Left colon (tissue), 2 donors: Measurements from ENCODE around the gene CACNA1H. TPM values are rescaled to one million over a fixed set of nuclear protein-coding genes. Genes with fewer than 3 reads are reported as not detected.

ENCODE experiments used
- ATAC-seq: fragments of 200-7000 bp; cut with Tn5 transposase; one replicate; pipeline ENCODE4 v1.9.1; 2020; ENCODE audit warnings: mild to moderate bottlenecking, moderate library complexity
- DNase-seq, 2 donors: peaks; one replicate each; pipeline ENCODE4 v3.0.0-alpha.2; 2020
- intact Hi-C, 2 donors: fragments of 100-400 bp; cut with DNase I in 1 of 2; cut with micrococcal nuclease in 1 of 2; formaldehyde crosslinking; loops; one replicate each; pipeline versions ENCODE4 v1.11.2 to v1.14.0; 2022; cut with DNase I, micrococcal nuclease
- total RNA-seq, 2 donors: library from RNA; stranded (reverse); fragmentation: NEBNext Ultra II Directional; extraction: Animal tissue kit (Norgen Biotek cat#: 25700); gene quantifications; one replicate each; pipeline ENCODE4 v1.2.1, GENCODE V29; 2021
- donor health status: DM: no; HTN: no; CAD: no.
- donor health status: DM: yes; HTN: yes; CAD: no.

Gene CACNA1H
- total RNA-seq, 2 donors from 2014 or later: 3.8 to 15.6 TPM

- no peak for DNase-seq
- peak; percentile 40 for ATAC-seq
- intact Hi-C loops: no loop called here
Observed at GRCh38 chr16:1167276-1168107, 14.6 kb downstream of the CACNA1H start.

DNA sequence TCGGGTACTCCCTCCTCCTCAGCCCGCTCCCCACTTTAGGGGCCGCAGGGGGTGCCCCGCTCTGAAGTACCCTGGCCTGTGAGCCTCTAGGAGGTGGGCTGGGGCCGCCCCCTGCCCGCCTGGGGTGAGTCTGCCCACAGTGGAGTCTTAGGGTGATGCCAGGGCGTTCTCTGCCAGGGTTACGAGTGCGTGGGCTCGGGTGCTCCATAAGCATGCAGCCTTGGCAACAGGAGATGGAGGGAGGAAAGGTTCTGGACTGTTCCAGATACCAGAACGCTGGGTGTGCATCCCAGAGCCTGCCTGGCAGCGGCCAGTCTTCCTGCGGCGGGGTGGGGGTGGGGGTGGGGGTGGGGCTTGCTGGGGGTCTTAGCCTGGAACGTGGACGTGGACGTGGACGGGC is 15.9 kb downstream of the CACNA1H start:
- ATAC-seq (no peak), DNase-seq (no peak)
- intact Hi-C loops: no loop called here

DNA sequence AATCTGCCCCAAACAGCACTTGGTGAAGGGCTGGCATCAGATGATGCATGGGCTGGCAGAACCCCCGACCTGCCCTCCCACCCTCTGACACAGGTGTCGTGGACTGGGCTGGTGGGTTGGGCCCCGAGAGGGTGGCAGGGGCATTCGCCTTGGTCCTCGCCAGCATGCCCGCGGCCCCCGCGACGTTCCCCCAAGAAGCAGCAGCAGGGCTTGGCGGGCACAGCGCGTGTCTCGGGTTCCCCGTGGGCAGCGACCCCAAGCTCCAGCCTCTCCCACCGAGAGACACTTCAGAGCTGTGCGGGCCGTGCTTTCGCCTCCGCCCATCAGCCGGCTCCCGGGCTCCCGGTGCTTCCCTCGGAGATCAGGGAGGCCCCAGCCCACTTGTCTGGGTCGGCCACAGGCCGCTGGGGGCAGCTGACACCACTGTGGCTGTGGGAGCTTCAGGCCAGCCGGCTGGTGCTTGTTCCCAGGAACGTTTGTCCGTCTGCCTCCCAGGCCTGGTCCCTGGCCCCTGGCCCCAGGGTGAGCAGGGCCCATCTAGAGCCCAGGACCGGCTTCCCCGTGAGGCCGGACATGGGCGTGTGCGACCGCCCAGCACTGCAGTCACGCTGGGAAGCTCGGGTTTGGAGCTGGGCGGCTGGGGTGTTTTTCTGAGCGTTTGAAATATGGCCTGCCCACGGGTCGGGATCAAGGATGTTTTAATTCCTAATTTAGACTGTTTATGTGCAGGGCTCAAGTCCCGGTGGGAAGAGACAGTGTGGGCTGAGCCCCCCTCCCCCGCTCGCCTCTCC is 16.6 kb downstream of the CACNA1H start:
- DNase-seq: peak in 1 of 2 donors; percentile 57
- peak; percentile 15 for ATAC-seq
- intact Hi-C loops: no loop called here

- intact Hi-C loops: no loop called here
- DNase-seq (no peak), ATAC-seq (no peak)
Observed at GRCh38 chr16:1170076-1170418, 17.1 kb downstream of the CACNA1H start.

- no peak for DNase-seq
- intact Hi-C loops: no loop called here
- ATAC-seq: no peak
Observed at GRCh38 chr16:1171001-1171400, 18.1 kb downstream of the CACNA1H start.

DNA sequence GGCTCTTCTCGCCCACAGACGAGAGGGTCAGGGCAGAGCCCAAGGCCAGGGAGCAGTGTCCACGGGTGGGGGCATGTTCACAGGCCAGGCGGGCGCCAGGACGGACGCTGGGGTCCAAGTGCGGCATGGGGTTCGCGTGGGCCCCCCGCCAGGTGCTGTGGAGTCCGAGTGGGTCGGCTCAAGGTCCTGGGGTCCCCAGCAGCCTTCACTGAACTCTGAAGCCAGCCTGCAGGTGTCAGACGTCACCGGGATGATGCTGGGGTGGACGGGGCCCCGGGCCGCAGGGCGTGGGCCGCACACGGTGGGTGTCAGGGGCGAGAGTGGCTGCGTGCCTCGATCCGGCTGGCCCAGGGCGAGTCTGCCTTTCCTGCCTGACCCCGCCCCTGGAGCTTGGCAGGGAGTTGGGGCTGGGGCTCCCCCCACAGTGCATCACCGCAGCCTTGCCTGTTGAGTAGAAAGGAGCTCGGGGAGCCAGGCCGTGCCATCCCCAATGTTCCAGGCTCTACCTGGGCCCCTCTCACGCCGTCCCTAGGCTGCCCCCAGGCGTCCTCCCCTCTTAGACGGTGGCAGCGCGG is 19.0 kb downstream of the CACNA1H start:
- peak; percentile 19 for ATAC-seq
- intact Hi-C loops: no loop called here
- peak in 1 of 2 donors; percentile 60 for DNase-seq

DNA sequence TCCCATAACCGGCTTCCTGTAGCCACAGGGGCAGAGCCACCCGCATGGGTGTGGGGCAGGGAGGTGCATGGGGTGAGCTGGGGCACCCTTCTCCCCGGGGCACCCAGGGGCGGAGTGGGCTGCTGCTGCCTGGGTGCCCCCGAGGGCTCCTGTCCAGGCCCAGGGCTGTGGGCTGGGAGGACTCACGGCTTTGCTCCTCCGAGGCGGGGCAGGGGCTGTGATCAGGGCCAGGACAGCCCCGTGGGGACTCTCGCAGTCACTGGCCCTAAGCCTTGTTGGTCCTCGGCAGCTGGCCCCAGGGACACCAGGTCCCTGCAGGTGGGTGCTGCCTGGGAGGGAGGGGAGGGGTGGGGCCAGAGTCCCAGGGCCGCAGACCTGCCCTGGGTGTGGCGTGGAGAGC is 19.7 kb downstream of the CACNA1H start:
- intact Hi-C loops: no loop called here
- ATAC-seq (no peak), DNase-seq (no peak)

- intact Hi-C loops: no loop called here
- ATAC-seq: no peak
- no peak for DNase-seq
Observed at GRCh38 chr16:1173788-1174451, 21.0 kb downstream of the CACNA1H start.

DNA sequence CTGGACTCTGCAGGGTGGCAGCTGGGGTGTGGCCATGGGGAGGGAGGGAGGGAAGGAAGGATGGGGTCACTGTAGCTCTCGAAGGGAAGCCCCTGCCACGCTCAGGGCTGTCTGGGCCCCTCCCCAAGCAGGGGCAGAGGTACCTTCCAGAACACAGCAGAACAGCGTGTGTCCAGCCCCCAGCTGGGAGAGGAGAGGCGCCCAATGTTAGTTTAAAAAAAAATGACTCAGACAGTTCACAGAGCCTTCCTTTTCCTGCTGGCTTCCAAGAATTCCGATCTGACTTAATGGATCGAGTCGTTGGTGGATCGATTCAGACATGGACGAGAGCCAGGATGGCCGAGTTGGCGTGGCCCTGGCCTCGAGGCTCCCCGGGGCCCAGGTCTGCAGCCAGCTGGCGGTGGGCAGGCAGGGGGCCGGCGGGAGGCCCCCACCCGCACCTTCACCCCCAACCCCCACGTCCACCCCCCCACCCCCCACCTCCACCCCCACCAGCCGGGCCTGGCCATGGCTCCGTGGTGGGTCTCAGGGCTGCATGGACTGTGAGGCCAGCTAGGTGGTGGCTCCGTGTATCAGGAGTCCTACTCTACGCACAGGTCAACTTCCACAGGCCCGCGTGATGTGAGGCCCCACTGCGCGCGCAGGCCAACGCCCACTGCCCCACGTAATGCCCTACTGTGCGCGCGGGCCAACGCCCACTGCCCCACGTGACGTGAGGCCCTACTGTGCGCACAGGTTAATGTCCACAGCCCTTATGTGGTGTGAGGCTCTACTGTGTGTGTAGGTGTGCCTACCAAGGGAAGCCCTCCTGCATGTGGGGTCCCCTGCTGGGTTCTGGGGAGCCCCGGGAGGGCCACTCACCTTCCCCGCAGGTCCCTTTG is 21.8 kb downstream of the CACNA1H start:
- DNase-seq (no peak), ATAC-seq (no peak)
- intact Hi-C loops: no loop called here

- ATAC-seq: no peak
- intact Hi-C loops: no loop called here
- no peak for DNase-seq
Observed at GRCh38 chr16:1175566-1176279, 22.8 kb downstream of the CACNA1H start.

DNA sequence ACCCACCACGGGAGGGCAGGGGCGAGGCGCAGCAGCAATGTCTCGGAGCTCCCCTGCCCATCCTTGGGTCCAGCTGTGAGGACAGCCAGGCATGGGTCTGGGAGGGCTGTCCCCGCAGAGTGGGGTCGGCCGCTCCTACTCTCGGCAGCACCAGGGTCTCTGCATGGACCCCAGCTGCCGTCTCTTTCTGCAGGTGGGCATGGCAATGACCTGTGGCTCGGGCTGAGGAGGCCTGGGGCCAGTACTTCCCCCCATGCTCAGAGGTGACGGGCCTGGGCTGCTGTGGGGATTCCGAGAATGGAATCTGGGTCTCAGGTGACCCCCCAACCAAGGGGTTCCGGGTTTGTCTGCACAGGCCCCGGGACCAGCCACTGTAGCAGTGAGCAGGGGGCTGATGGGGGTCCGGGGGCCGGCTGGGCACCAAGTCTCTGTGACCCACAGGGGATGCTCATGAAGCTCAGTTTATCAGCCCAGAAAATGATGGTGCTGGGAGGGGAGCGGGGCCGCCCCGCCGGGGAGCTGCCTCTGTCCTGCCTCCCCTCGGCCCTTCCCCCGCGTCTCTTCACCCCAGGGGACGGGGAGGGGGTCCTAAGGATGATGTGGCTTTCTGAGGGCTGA is 23.5 kb downstream of the CACNA1H start:
- ATAC-seq (no peak), DNase-seq (no peak)
- intact Hi-C loops: no loop called here

DNA sequence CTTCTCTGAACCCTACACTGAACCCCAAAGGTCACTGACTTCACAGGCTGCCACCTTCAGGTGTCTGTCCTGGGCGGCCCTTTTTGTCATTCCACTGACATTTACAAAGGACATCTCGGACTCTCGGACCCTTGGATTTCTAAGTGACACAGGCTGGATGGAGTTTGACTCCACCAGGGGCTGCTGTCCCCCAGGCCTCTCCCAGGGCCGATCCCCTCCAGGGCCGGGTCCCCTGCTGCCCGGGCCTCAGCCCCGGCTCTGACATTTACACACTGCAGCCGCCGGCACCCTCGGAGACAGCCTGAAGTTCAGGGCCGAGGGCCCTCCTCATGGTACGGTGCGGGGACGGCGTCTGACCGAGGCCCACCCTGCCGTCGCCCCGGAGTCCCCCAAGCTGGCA is 24.1 kb downstream of the CACNA1H start:
- ATAC-seq: no peak

DNA sequence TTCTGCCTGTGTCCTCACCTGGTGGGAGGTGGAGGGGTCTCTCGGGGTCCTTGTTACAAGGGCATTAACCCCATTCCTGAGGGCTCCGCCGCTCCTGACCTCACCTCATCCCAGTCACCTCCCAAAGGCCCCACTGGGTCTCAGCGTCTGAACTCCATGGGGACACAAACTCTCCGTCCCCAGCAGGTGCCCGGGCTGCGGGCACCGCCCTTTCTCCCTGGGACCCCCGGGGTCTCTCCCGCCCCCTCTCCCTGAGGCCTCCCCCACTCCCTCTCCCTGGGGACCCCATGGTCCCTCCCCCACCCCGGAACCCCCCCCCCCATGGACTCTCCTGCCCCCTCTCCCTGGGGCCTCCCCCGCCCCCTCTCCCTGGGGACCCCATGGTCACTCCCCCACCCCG is 24.8 kb downstream of the CACNA1H start:
- no peak for ATAC-seq
- no peak for DNase-seq
- intact Hi-C loops: no loop called here

More for the DNA sequence above, 24.1 kb downstream of the CACNA1H start:
- intact Hi-C loops: no loop called here
- no peak for DNase-seq

DNA sequence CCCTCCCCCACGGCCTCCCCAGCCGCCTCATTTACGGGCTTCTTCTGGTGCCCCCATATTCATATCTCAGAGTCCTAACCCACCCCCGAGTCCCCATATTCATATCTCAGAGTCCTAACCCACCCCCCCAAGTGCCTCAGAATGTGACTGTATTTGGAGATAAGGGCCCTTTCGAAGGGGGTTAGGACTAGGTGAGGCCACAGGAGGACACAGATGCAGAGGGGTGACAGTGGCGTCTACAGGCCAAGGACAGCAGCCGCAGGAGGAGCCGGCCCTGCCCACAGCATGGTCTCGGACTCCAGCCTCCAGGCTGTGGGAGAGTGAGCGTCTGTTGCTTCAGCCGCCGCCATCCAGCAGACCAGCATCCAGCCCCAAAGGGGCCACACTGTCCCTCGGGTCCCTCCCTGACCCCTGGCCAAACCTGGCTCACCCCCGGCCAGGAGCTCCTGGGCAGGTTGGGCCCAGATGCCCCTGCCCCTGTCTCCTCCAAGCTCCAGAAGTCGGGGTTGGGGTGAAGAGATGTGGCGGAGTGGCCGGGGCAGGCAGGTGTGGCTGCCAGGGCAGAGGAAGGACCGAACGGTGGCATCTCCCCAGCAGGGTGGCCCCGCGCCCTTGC is 25.5 kb downstream of the CACNA1H start:
- ATAC-seq (no peak), DNase-seq (no peak)
- intact Hi-C loops: no loop called here

DNA sequence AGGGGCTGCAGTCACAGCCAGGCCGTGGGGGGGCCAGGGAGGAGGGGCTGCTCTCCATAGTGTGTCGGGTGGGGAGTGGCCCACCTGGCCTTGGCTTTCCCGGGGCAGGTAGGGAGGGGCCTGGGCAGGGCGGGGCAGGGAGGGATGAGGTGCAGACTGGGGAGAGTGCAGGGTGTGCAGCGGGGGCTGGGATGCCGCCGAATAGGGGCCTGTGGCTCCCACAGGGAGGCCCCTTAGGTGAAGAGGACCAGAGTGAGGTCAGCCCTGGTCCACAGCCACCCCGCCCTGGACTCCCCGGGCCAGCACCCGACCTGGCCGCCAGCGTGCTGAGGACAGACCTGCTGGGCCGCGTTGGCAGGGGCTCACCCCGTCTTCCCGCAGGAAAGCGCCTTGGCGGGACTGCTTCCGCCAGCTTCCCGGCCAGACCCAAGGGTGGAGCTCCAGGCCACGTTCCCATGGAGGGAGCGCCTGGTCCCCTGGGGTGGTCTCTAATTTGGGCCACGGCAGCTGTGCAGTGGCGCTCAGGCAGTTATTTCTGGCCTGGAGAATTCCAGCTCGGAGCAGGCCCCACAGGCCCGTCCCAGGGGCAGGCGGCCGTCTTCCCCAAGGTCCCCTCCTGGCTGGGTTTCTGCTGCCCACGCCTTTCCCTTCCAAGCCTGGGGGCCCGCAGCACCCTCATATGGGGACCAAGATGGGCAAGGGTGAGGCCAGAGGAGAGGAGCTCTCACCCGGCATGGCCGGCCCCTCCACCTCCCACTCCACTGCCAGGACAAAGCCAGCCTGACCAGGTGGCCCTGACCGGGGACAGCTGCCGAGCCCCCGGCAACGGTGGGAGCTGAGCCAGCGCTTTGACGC is 27.9 kb downstream of the CACNA1H start:
- intact Hi-C loops: no loop called here
- ATAC-seq: peak; percentile 9

More for the DNA sequence above, 27.9 kb downstream of the CACNA1H start:
- DNase-seq: no peak
